Peyer's patch (tissue), 4 donors: ENCODE results near the gene FAM219A.

Experiments used
- CTCF ChIP-seq, 6 experiments: fragments of 450-650 bp in 4 of 6; fragments of 200-600 bp in 2 of 6; sonication (generic) in 1 of 6; IDR thresholded peaks; one replicate each; pipeline ENCODE4 v1.5.1; 2017 to 2019; ENCODE audit warnings: antibody characterized with exemption in 6 of 6, mild to moderate bottlenecking in 3 of 6, moderate library complexity in 1 of 6
- POLR2A ChIP-seq, 2 donors: fragments of 450-650 bp; IDR thresholded peaks; one replicate each; pipeline ENCODE4 v1.5.1; 2017; ENCODE audit warnings: antibody characterized with exemption in 2 of 2, mild to moderate bottlenecking in 2 of 2, moderate library complexity in 2 of 2

GRCh38 chr9:34431667-34432066 is 26.7 kb downstream of the FAM219A start:
- no peak for TF ChIP-seq CTCF (IDR thresholded peaks at IDR 0.05)
- TF ChIP-seq POLR2A (IDR thresholded peaks at IDR 0.05) = no peak
